Liver (tissue), 9 donors: ENCODE measurements around the gene C3orf52. TPM values are rescaled to one million over a fixed set of nuclear protein-coding genes. Genes with fewer than 3 reads are reported as not detected.

Source experiments
- DNase-seq: peaks from one replicate; pipeline ENCODE4 v3.0.0-alpha.2; 2017; ENCODE audit warnings: low spot score
- H3K27ac ChIP-seq, 2 donors: one replicate each; pipeline ENCODE4 v1.7.0; 2013; ENCODE audit warnings: inconsistent platforms in 2 of 2, low read length in 2 of 2, control low read depth in 1 of 2, low read depth in 1 of 2, mild to moderate bottlenecking in 1 of 2
- H3K27me3 ChIP-seq, 4 donors: one replicate each; pipeline versions ENCODE4 v1.6.1 to v1.7.0; 2013; ENCODE audit warnings: low read length in 3 of 4, inconsistent platforms in 1 of 4, mild to moderate bottlenecking in 1 of 4, moderate library complexity in 1 of 4; ENCODE audit not compliant: control insufficient read depth in 4 of 4, insufficient read depth in 4 of 4
- H3K36me3 ChIP-seq, 4 donors: one replicate each; pipeline versions ENCODE4 v1.6.1 to v1.7.0; 2013; ENCODE audit warnings: low read length in 3 of 4, mild to moderate bottlenecking in 3 of 4, low read depth in 1 of 4, moderate library complexity in 1 of 4; ENCODE audit not compliant: control insufficient read depth in 4 of 4, insufficient read depth in 3 of 4
- H3K4me1 ChIP-seq, 4 donors: one replicate each; pipeline versions ENCODE4 v1.6.1 to v1.7.0; 2013; ENCODE audit warnings: low read length in 3 of 4, mild to moderate bottlenecking in 3 of 4, moderate library complexity in 1 of 4; ENCODE audit not compliant: control insufficient read depth in 4 of 4, insufficient read depth in 4 of 4
- H3K4me3 ChIP-seq, 3 donors: one replicate each; pipeline versions ENCODE4 v1.6.1 to v1.7.0; 2013; ENCODE audit warnings: low read length in 3 of 3, control low read depth in 1 of 3, low read depth in 1 of 3, mild to moderate bottlenecking in 1 of 3
- H3K9ac ChIP-seq, 2 donors: one replicate each; pipeline ENCODE4 v1.7.0; 2013; ENCODE audit warnings: low read length in 2 of 2, mild to moderate bottlenecking in 2 of 2, moderate library complexity in 2 of 2, control low read depth in 1 of 2, low read depth in 1 of 2
- H3K9me3 ChIP-seq, 4 donors: one replicate each; pipeline versions ENCODE4 v1.6.1 to v1.7.0; 2013; ENCODE audit warnings: low read length in 3 of 4; ENCODE audit not compliant: control insufficient read depth in 4 of 4
- ATF3 ChIP-seq: IDR thresholded peaks from 2 replicates; pipeline ENCODE4 v1.6.1; 2016; ENCODE audit warnings: antibody characterized with exemption
- CTCF ChIP-seq: fragments of 150-350 bp; IDR thresholded peaks from 2 replicates; pipeline ENCODE4 v1.5.1; 2017; ENCODE audit warnings: improper control_type of control experiment, low read depth, low read length; ENCODE audit not compliant: missing input control
- EGR1 ChIP-seq, 2 donors: IDR thresholded peaks; 2 replicates each; pipeline ENCODE4 v1.6.1; 2016 to 2018; ENCODE audit warnings: antibody characterized with exemption in 2 of 2, low read depth in 2 of 2
- FOXA1 ChIP-seq: IDR thresholded peaks from 2 replicates; pipeline ENCODE4 v1.6.1; 2016; ENCODE audit warnings: antibody characterized with exemption
- FOXA2 ChIP-seq: IDR thresholded peaks from 2 replicates; pipeline ENCODE4 v1.6.1; 2016; ENCODE audit warnings: antibody characterized with exemption
- GABPA ChIP-seq, 2 donors: IDR thresholded peaks in 1 of 2; conservative IDR thresholded peaks in 1 of 2; 2 replicates each; pipeline ENCODE4 v1.6.1; 2016; ENCODE audit warnings: antibody characterized with exemption in 2 of 2, mild to moderate bottlenecking in 1 of 2, moderate library complexity in 1 of 2
- HNF4A ChIP-seq, 2 donors: conservative IDR thresholded peaks; 2 replicates each; pipeline ENCODE4 v1.6.1; 2016; ENCODE audit warnings: antibody characterized with exemption in 2 of 2, mild to moderate bottlenecking in 2 of 2
- HNF4G ChIP-seq: IDR thresholded peaks from 2 replicates; pipeline ENCODE4 v1.6.1; 2016; ENCODE audit warnings: antibody characterized with exemption
- JUND ChIP-seq, 2 donors: IDR thresholded peaks; 2 replicates each; pipeline ENCODE4 v1.6.1; 2016; ENCODE audit warnings: antibody characterized with exemption in 2 of 2
- NR2F2 ChIP-seq: IDR thresholded peaks from 2 replicates; pipeline ENCODE4 v1.6.1; 2016; ENCODE audit warnings: antibody characterized with exemption
- RAD21 ChIP-seq, 2 donors: IDR thresholded peaks; 2 replicates each; pipeline ENCODE4 v1.6.1; 2016; ENCODE audit warnings: antibody characterized with exemption in 2 of 2, mild to moderate bottlenecking in 2 of 2
- REST ChIP-seq: IDR thresholded peaks from 2 replicates; pipeline ENCODE4 v1.6.1; 2016; ENCODE audit warnings: antibody characterized with exemption, mild to moderate bottlenecking
- RXRA ChIP-seq, 2 donors: IDR thresholded peaks; 2 replicates each; pipeline ENCODE4 v1.6.1; 2017 to 2018; ENCODE audit warnings: antibody characterized with exemption in 2 of 2, mild to moderate bottlenecking in 1 of 2
- SP1 ChIP-seq: IDR thresholded peaks from 2 replicates; pipeline ENCODE4 v1.6.1; 2018; ENCODE audit warnings: antibody characterized with exemption, mild to moderate bottlenecking
- TAF1 ChIP-seq: conservative IDR thresholded peaks from 2 replicates; pipeline ENCODE4 v1.6.1; 2016; ENCODE audit warnings: antibody characterized with exemption, mild to moderate bottlenecking
- YY1 ChIP-seq: IDR thresholded peaks from 2 replicates; pipeline ENCODE4 v1.6.1; 2016; ENCODE audit warnings: antibody characterized with exemption, mild to moderate bottlenecking
- ZBTB33 ChIP-seq: IDR thresholded peaks from 2 replicates; pipeline ENCODE4 v1.6.1; 2016; ENCODE audit warnings: antibody characterized with exemption
- WGBS: extraction: QIAGEN DNeasy Blood & Tissue Kit; methylation state at CpG from one replicate; pipeline ENCODE4 v1.1.7; 2013; 5-methylcytosine and 5-hydroxymethylcytosine counted together
- polyA plus RNA-seq, 2 donors: library from polyadenylated mRNA; stranded (reverse) in 1 of 2; unstranded in 1 of 2; fragments of 200-250 nt in 1 of 2; fragments of >200 nt in 1 of 2; fragmentation: Nextera tagmentation in 1 of 2; extraction: Ambion mirVana in 1 of 2; gene quantifications; one replicate each; pipeline versions ENCODE4 v1.2.1 to v1.2.3, GENCODE V29; 2013 to 2015
- total RNA-seq, 2 donors: library from RNA; depleted of rRNA; stranded (reverse); fragments of >200 nt; gene quantifications; one replicate each; pipeline ENCODE4 v1.2.3, GENCODE V29; 2014
- TF ChIP-seq, protein P1 (sequence below): IDR thresholded peaks from 2 replicates; pipeline ENCODE4 v1.6.1; 2016; ENCODE audit warnings: antibody characterized with exemption
- donor health status: healthy.
- donor health status: healthy.
- donor health status: healthy.
- donor health status: healthy.
- donor health status: healthy.

The C3orf52 gene
- total and polyA plus RNA-seq, 4 donors = 0.10 to 1.8 (median 0.47) TPM; not detected in 1

GRCh38 chr3:112116748-112117186 lies 30.6 kb downstream of the C3orf52 start:
- H3K4me1 ChIP-seq = peaks cover 0 to 7% (median 0%) of the 10 kb centered on the region in 4 donors
- no peak for TF ChIP-seq REST
- no peak for TF ChIP-seq FOXA1
- TF ChIP-seq ATF3 = no peak
- TF ChIP-seq SP1 = no peak
- no peak for TF ChIP-seq YY1
- no peak for TF ChIP-seq FOXA2
- TF ChIP-seq, protein P1, sequence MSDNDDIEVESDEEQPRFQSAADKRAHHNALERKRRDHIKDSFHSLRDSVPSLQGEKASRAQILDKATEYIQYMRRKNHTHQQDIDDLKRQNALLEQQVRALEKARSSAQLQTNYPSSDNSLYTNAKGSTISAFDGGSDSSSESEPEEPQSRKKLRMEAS = no peak
- no peak for TF ChIP-seq ZBTB33
- TF ChIP-seq CTCF = no peak
- no peak for TF ChIP-seq EGR1 (IDR thresholded peaks at IDR 0.05; ENCODE audit: low read depth in 2 of 2)
- TF ChIP-seq JUND (IDR thresholded peaks at IDR 0.05) = no peak
- TF ChIP-seq HNF4A (conservative IDR thresholded peaks at IDR 0.05) = no peak
- TF ChIP-seq NR2F2 = no peak
- no peak for TF ChIP-seq HNF4G
- TF ChIP-seq RXRA (IDR thresholded peaks at IDR 0.05) = no peak
- no peak for TF ChIP-seq GABPA (IDR thresholded peaks at IDR 0.05 in 1 of 2, conservative IDR thresholded peaks at IDR 0.05 in 1 of 2)
- no peak for TF ChIP-seq TAF1
- TF ChIP-seq RAD21 (IDR thresholded peaks at IDR 0.05) = no peak
- no peaks in the 10 kb centered on the region for H3K9me3 ChIP-seq
- DNase-seq = no peak
- H3K36me3 ChIP-seq = no peaks in the 10 kb centered on the region
- WGBS = 62% methylated on average over 13 of the region's 13 CpGs
- no peak overlapping the region for H3K27ac ChIP-seq
- H3K27me3 ChIP-seq = peaks cover 0 to 5% (median 2%) of the 10 kb centered on the region in 4 donors
- no peak overlapping the region for H3K4me3 ChIP-seq
- H3K9ac ChIP-seq = no peak overlapping the region
